Nephron progenitor cell (in vitro differentiated cells): ENCODE results near the gene NECTIN2.
"Not testable (repeated sequence)": the region's sequence is repeated elsewhere in the genome, so short reads cannot be mapped to it uniquely, and the experiment has no call there.

ENCODE experiments used
- DNase-seq: peaks from one replicate; pipeline ENCODE4 v3.0.0; 2021
- H3K27ac Mint-ChIP-seq: 2 replicates; pipeline ENCODE4 v1.8.0; 2021; ENCODE audit warnings: mild to moderate bottlenecking, moderate library complexity, mixed read lengths
- H3K27me3 Mint-ChIP-seq: 2 replicates; pipeline ENCODE4 v1.8.0; 2021; ENCODE audit warnings: mild to moderate bottlenecking, low read depth, mixed read lengths; ENCODE audit not compliant: poor library complexity
- H3K36me3 Mint-ChIP-seq: 2 replicates; pipeline ENCODE4 v1.8.0; 2021; ENCODE audit warnings: low read depth, mixed read lengths
- H3K4me1 Mint-ChIP-seq: 2 replicates; pipeline ENCODE4 v1.8.0; 2021; ENCODE audit warnings: mixed read lengths
- H3K4me3 Mint-ChIP-seq: 2 replicates; pipeline ENCODE4 v1.8.0; 2021; ENCODE audit warnings: mild to moderate bottlenecking, moderate library complexity, mixed read lengths
- H3K9me3 Mint-ChIP-seq: 2 replicates; pipeline ENCODE4 v1.8.0; 2021; ENCODE audit warnings: mild to moderate bottlenecking, moderate library complexity, mixed read lengths
- CTCF ChIP-seq: fragments of 200-600 bp; sonication (generic); IDR thresholded peaks from 2 replicates; pipeline ENCODE4 v1.5.0; 2021; ENCODE audit warnings: antibody characterized with exemption

The NECTIN2 gene

GRCh38 chr19:44909775-44910174, 63.7 kb downstream of the NECTIN2 start:
- no peak for TF ChIP-seq CTCF
- Mint-ChIP-seq H3K27ac (no peak overlapping the region), H3K36me3 (no peaks in the 10 kb centered on the region), H3K4me1 (peaks cover 50% of the 10 kb centered on the region), H3K27me3 (peaks cover 7% of the 10 kb centered on the region), H3K4me3 (no peak overlapping the region), H3K9me3 (no peaks in the 10 kb centered on the region)
- DNase-seq: no peak

DNA sequence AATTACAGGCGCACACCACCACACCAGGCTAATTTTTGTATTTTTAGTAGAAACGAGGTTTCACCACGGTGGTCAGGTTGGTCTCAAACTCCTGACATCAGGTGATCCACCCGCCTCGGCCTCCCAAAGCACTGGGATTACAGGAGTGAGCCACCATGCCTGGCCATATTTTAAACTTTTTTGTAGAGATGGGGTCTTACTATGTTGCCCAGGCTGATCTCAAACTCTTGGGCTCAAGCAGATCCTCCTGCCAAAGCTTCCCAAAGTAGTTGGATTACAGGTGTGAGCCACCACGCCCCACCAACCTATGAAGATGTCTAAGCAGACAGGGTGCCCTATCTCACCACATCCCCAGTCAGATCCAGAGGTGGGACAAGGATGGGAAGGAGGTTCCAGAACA, 65.8 kb downstream of the NECTIN2 start:
- H3K27me3 Mint-ChIP-seq, DNase-seq, H3K36me3 Mint-ChIP-seq, H3K27ac Mint-ChIP-seq, H3K9me3 Mint-ChIP-seq, H3K4me3 Mint-ChIP-seq: not testable (repeated sequence)
- H3K4me1 Mint-ChIP-seq: peaks cover 37% of the 10 kb centered on the region

DNA sequence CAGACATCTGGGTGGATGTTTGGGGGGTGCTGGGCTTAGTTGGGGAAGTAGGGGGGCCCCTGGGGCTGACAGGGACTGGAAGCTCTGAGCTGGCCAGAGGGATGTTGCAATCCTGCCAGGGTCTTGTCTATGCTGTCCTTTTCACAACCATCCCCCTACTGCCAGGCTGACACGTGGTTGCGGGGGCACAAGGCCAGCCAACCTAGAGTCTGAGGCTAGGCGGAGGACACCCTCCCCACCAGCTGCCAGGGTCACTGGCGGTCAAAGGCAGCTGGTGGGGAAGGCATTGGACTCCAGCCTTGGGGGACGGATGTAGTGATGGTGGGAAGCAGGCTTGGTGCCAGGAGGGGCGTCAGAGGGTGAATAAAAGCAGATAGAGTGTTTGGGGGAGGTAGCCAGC, 66.8 kb downstream of the NECTIN2 start:
- no peak for DNase-seq
- Mint-ChIP-seq H3K27me3 (peaks cover 3% of the 10 kb centered on the region), H3K4me3 (no peak overlapping the region)

GRCh38 chr19:44913512-44914432, 67.7 kb downstream of the NECTIN2 start:
- DNase-seq, H3K9me3 Mint-ChIP-seq, H3K27me3 Mint-ChIP-seq, H3K27ac Mint-ChIP-seq, H3K36me3 Mint-ChIP-seq: not testable (repeated sequence)
- Mint-ChIP-seq H3K4me3 (peak overlapping the region; percentile 94), H3K4me1 (peaks cover 31% of the 10 kb centered on the region)

More for the DNA sequence above, 66.8 kb downstream of the NECTIN2 start:
- TF ChIP-seq CTCF: no peak
- Mint-ChIP-seq H3K27ac (no peak overlapping the region), H3K4me1 (peaks cover 35% of the 10 kb centered on the region), H3K36me3 (no peaks in the 10 kb centered on the region), H3K9me3 (no peaks in the 10 kb centered on the region)

DNA sequence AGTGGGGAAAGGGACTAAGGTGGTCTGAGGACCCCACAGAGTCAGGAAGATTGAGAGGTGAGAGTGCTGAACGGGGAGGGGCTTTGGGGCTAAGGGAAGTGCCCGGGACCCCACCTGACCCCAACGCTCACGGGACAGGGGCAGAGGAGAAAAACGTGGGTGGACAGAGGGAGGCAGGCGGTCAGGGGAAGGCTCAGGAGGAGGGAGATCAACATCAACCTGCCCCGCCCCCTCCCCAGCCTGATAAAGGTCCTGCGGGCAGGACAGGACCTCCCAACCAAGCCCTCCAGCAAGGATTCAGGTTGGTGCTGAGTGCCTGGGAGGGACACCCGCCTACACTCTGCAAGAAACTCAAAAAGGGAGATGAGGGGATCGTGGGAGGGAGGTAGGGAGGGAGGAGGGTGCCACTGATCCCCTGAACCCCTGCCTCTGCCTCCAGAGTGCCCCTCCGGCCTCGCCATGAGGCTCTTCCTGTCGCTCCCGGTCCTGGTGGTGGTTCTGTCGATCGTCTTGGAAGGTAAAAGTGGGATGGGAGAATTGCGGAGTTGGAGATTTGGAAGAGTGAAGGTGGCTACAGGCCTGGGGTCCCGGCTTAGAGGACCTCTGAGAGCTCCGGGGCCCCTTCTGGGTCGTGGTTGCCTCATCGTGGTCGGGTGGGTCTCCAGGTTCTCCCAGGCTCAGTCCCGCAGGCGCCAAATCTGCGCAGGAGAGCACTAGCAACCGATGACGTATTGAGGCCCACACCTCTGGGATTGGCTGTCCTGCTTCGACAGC, 68.5 kb downstream of the NECTIN2 start, which contains the start of gene APOC1:
TSS of gene APOC1 (plus strand) at position 176 of the 774 bp plus-strand sequence. CDS start at position 460, 284 bp downstream.
- Mint-ChIP-seq H3K4me1 (peaks cover 31% of the 10 kb centered on the region), H3K4me3 (peak within 1 kb of the TSS; percentile 94), H3K27ac (peak within 1 kb of the TSS; percentile 99)
- H3K27me3 Mint-ChIP-seq, H3K9me3 Mint-ChIP-seq, H3K36me3 Mint-ChIP-seq: not testable (repeated sequence)
- DNase-seq: peak; percentile 87

DNA sequence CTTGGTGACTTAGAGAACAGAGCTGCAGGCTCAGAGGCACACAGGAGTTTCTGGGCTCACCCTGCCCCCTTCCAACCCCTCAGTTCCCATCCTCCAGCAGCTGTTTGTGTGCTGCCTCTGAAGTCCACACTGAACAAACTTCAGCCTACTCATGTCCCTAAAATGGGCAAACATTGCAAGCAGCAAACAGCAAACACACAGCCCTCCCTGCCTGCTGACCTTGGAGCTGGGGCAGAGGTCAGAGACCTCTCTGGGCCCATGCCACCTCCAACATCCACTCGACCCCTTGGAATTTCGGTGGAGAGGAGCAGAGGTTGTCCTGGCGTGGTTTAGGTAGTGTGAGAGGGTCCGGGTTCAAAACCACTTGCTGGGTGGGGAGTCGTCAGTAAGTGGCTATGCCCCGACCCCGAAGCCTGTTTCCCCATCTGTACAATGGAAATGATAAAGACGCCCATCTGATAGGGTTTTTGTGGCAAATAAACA, 78.2 kb downstream of the NECTIN2 start:
- H3K9me3 Mint-ChIP-seq: no peaks in the 10 kb centered on the region
- H3K4me1 Mint-ChIP-seq: peaks cover 22% of the 10 kb centered on the region
- H3K4me3 Mint-ChIP-seq: no peak overlapping the region
- DNase-seq: no peak
- no peak overlapping the region for H3K27ac Mint-ChIP-seq
- peaks cover 7% of the 10 kb centered on the region for H3K27me3 Mint-ChIP-seq
- no peak for TF ChIP-seq CTCF
- H3K36me3 Mint-ChIP-seq: no peaks in the 10 kb centered on the region
